ENCODE data around the gene MYH14.
"Not testable (repeated sequence)": the region's sequence is repeated elsewhere in the genome, so short reads cannot be mapped to it uniquely, and the experiment has no call there.

MYH14 gene

GRCh38 chr19:50230379-50231351, 27.2 kb downstream of the MYH14 start:
- no peak for DNase-seq

- not testable (repeated sequence) for DNase-seq
These were observed 28.0 kb downstream of the MYH14 start for GRCh38 chr19:50231417-50231816.

DNA sequence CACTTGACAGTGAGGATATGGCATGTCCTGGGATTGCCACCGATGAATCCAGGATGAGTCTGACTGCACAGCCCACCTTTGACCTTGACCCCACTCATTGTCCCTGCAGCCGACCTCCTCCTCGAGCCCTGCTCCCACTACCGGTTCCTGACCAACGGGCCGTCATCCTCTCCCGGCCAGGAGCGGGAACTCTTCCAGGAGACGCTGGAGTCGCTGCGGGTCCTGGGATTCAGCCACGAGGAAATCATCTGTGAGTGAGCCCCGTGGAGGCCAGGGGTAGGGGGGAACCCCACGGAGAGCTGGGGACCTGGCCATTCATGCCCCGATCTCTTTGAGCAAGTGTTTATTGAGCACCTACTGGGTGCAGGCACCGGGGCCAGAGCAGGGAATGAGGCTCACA, 28.4 kb downstream of the MYH14 start:
- no peak for DNase-seq

DNA sequence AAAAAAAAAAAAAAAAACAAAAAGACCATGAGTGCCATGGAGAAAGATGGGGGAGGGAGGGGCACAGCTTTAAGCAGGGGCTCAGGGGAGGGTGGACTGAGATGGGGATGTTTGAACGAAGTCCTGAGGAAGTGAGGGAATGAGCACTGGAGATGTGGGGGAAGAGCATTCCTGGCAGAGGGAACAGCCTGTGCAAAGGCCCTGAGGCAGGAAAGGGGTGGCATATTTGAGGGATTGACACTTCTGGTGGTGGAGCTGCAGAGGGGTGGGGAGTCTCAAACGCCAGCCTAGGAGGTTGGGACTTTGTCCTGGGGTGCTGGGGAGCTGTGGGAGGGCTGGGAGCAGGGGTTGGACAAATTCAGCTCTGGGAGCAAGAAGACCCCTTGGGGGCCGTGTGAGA, 29.2 kb downstream of the MYH14 start:
- DNase-seq: no peak

DNA sequence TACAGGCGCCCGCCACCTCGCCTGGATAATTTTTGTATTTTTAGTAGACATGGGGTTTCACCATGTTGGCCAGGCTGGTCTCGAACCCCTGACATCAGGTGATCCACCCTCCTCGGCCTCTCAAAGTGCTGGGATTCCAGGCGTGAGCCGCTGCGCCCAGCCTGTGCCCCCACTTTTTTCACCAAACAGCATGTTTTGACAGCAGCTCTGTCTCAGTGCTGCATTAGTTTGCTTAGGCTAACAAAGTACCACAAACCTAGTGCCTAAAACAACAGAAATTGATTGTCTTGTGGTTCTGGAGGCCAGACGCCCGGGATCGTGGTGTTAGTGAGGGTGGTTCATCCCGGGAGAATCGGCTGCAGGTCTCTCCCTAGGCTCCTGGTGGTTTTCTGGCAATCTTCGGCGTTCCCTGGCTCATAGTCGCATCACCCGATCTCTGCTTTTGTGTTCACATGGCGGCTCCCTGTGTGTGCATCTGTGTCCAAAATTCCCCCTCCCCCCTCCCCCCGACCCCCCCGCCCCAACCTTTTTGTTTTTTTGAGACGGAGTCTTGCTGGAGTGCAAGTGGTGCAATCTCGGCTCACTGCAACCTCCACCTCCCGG, 30.0 kb downstream of the MYH14 start:
- DNase-seq: no peak

- peak; percentile 9 for DNase-seq
These were observed 34.1 kb downstream of the MYH14 start for GRCh38 chr19:50237493-50237892.

GRCh38 chr19:50238043-50238442, 34.6 kb downstream of the MYH14 start:
- no peak for DNase-seq

DNA sequence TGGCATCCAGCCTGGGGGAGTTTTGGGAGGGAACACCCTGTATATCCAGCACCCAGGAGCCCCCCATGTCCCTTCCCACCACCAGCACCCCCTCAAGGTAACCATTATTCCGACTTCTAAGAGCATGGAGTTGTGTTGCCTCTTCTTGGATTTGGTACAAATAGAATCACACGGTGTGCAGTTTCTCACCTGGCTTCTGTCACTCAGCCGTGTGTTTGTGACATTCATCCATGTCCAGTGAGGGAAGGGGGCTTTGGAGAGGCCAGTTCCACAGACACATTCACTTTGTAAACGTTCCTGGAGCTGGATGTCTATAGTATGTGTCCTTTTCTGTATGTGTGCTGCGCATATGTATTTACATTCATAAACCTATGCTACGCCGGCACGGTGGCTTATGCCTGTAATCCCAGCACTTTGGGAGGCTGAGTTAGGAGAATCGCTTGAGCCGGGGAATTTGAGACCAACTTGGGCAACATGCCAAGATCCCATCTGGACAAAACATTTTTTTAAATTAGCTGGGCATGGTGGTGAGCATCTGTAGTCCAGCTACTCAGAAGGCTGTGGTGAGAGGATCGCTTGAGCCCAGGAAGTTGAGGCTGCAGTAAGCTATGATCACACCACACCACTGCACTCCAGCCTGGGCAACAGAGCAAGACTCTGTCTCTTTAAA, 36.6 kb downstream of the MYH14 start:
- no peak for DNase-seq

GRCh38 chr19:50242581-50242980, 39.2 kb downstream of the MYH14 start:
- DNase-seq: no peak

GRCh38 chr19:50244695-50245094, 41.3 kb downstream of the MYH14 start:
- DNase-seq: no peak

GRCh38 chr19:50248413-50248812, 45.0 kb downstream of the MYH14 start:
- DNase-seq: no peak

- DNase-seq: no peak
These were observed 45.4 kb downstream of the MYH14 start for GRCh38 chr19:50248826-50249225.

GRCh38 chr19:50249636-50250035, 46.2 kb downstream of the MYH14 start:
- no peak for DNase-seq

GRCh38 chr19:50250450-50251136, 47.2 kb downstream of the MYH14 start:
- no peak for DNase-seq

DNA sequence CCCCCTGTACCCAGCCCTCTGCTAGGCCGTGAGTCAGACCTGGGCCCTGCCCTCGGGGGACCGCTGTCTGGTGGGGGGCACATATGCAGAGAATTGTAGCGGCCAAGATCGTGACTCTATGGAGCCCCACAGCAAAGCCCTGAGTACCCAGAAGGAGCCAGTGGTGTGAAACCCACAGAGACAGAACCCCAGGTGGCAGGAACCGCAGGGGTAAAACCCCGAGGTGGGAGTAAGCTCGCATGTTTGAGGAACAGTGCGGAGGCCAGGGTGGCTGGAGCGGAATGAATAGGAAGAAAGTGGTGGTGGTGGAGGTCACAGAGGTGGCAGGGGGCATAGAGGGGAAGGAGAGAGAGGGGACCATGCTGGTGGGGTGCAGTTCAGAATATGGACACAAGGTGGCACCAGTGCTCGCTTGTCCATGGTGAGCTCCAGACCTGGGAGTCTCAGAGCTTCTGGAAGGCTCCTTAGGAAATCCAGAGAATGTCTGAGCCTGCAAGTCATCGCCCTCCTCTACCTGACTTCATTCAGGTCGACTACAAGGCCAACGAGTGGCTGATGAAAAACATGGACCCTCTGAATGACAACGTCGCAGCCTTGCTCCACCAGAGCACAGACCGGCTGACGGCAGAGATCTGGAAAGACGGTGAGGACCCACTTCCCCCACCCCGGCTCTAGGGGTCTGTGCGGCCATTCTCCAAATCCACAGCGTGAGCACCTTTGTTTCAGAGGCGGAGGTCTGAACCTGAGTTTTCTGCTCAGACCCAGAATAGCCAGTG, 48.9 kb downstream of the MYH14 start:
- no peak for DNase-seq

DNA sequence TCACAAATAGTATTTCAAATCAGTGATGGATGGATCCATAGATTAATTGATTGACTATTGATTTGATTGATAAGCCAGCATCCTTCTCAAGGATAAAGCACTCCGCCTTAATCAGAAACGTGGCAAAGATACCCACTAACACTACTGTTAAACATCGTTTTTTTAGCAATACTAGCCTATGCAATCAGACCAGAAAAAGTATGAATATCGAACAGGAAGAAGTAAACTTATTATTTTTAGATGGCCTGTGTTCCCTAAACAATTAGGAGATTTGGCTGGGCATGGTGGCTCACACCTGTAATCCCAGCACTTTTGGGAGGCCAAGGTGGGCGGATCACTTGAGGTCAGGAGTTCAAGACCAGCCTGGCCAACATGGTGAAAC, 49.5 kb downstream of the MYH14 start:
- no peak for DNase-seq

GRCh38 chr19:50255115-50255514, 51.7 kb downstream of the MYH14 start:
- DNase-seq: no peak

- no peak for DNase-seq
These were observed 53.7 kb downstream of the MYH14 start for GRCh38 chr19:50257141-50257540.

GRCh38 chr19:50258918-50259372, 55.5 kb downstream of the MYH14 start:
- no peak for DNase-seq

DNA sequence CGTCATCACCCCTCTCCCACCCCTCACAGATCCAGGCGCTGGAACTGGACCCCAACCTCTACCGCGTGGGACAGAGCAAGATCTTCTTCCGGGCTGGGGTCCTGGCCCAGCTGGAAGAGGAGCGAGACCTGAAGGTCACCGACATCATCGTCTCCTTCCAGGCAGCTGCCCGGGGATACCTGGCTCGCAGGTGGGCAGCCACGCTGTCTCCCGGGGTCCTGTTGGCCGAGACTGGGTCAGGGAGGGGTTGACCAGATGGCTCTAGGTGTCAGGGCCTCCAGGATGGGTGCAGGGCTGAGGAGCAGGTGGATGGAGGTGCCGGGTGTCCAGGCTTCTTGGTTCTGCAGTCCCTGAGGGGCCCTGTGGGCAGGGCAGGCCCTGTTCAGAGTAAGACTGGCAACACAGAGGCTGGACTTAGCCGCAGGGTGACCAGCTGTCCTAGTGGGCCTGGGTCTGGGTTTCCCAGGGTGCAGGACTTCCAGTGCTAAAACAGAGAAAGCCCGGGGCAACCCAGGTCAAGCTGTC, 58.1 kb downstream of the MYH14 start:
- DNase-seq: no peak

DNA sequence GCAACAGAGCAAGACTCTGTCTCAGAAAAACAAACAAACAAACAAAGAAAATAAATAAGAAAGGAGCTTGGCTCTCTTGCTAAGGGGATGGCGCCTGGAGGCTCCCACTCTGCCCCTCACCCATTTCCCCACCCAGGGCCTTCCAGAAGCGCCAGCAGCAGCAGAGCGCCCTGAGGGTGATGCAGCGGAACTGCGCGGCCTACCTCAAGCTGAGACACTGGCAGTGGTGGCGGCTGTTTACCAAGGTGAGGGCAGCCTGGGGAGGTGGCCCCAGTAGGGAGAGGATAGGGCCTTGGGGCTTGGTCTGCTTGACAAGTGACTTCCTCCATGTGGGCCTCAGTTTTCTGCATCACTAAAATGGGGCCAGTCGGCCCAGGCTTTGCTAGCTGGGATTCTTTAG, 59.8 kb downstream of the MYH14 start:
- no peak for DNase-seq
